Loucy (cell line): ENCODE data around the gene FOXP1.

Experiments
- EZH2phosphoT487 ChIP-seq: fragments of 200-600 bp; IDR thresholded peaks from 2 replicates; pipeline ENCODE4 v1.6.1; 2018; ENCODE audit warnings: antibody characterized with exemption, mild to moderate bottlenecking, moderate library complexity, borderline replicate concordance
- TF ChIP-seq, protein P1 (sequence below): fragments of 200-600 bp; sonication (generic); conservative IDR thresholded peaks from 2 replicates; pipeline ENCODE4 v1.5.1; 2014; ENCODE audit warnings: mild to moderate bottlenecking, antibody characterized with exemption, low read length

DNA sequence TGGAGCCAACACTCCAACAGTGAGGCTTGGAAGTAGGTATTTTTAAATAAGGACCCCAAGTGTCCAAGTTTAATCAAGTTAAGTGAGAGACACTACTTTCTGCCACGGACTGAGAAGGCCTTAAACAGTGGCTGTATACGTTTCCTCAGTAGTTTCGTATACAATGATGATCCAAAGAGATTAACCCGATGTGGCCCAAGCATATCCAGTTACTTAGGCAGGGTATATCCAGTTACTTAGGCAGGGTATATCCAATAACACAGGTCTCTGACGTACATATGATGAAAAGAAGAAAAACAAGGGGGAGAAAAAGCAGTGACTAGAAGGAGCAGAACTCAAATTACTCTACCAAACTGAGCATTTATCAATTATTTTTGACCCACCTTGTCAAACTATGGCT lies 591.4 kb downstream of the FOXP1 start:
- TF ChIP-seq, protein P1, sequence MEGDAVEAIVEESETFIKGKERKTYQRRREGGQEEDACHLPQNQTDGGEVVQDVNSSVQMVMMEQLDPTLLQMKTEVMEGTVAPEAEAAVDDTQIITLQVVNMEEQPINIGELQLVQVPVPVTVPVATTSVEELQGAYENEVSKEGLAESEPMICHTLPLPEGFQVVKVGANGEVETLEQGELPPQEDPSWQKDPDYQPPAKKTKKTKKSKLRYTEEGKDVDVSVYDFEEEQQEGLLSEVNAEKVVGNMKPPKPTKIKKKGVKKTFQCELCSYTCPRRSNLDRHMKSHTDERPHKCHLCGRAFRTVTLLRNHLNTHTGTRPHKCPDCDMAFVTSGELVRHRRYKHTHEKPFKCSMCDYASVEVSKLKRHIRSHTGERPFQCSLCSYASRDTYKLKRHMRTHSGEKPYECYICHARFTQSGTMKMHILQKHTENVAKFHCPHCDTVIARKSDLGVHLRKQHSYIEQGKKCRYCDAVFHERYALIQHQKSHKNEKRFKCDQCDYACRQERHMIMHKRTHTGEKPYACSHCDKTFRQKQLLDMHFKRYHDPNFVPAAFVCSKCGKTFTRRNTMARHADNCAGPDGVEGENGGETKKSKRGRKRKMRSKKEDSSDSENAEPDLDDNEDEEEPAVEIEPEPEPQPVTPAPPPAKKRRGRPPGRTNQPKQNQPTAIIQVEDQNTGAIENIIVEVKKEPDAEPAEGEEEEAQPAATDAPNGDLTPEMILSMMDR, result no peak
- no peak for TF ChIP-seq EZH2phosphoT487
